GM10266 (cell line): Measurements from ENCODE around the gene SDR39U1.

ENCODE experiments used
- DNase-seq: peaks from one replicate; pipeline ENCODE4 v3.0.0; 2012; ENCODE audit errors: extremely low spot score
- CTCF ChIP-seq: IDR thresholded peaks from 2 replicates; pipeline ENCODE4 v1.5.1; 2012; ENCODE audit warnings: mild to moderate bottlenecking, low read depth; ENCODE audit not compliant: control insufficient read depth, insufficient read depth; ENCODE audit errors: missing control alignments

The SDR39U1 gene

GRCh38 chr14:24392325-24393091, 50.1 kb downstream of the SDR39U1 start:
- no peak for TF ChIP-seq CTCF
- DNase-seq, result no peak

GRCh38 chr14:24390701-24391468, 51.7 kb downstream of the SDR39U1 start:
- no peak for DNase-seq
- no peak for TF ChIP-seq CTCF
